A549 treated with RU486 at 1 μM for 4 hours (cell line): ENCODE data around the gene TIMP2. TPM values are rescaled to one million over a fixed set of nuclear protein-coding genes. Genes with fewer than 3 reads are reported as not detected.

Experiments
- total RNA-seq: library from RNA; stranded (reverse); fragments of 200-300 nt; extraction: Qiagen RNA extraction; gene quantifications from 5 replicates; pipeline ENCODE4 v1.2.3, GENCODE V29; 2022; ENCODE audit warnings: low read depth

TIMP2 gene
- 167 to 232 TPM (median 194 TPM) in 5 replicates for total RNA-seq

GRCh38 chr17:78925234-78925633 is at the start of gene TIMP2:
Gene TIMP2 (minus strand): TSS chr17:78925387. CDS start chr17:78925088, 299 bp downstream.

GRCh38 chr17:78903101-78903779 is 21.9 kb downstream of the TIMP2 start, which contains the start of gene CEP295NL:
Gene CEP295NL (minus strand): TSS chr17:78903201. CDS start chr17:78901828, 1,373 bp downstream.

GRCh38 chr17:78840780-78841611 is 84.2 kb downstream of the TIMP2 start, which contains the start of gene USP36:
Gene USP36 (minus strand): TSS chr17:78840814. CDS start chr17:78836363, 4,451 bp downstream.

Other genes with a start within 250 kb of the TIMP2 start
- 40.3 to 50.0 TPM (median 41.6 TPM) in 5 replicates for gene CYTH1, start 143.1 kb downstream of the TIMP2 start, total RNA-seq
- gene USP36, start 84.6 kb downstream of the TIMP2 start, total RNA-seq, result 56.2 to 65.4 TPM (median 58.3 TPM) in 5 replicates
- gene CEP295NL, start 22.2 kb downstream of the TIMP2 start, total RNA-seq, result 0.22 to 0.42 TPM (median 0.37 TPM) in 5 replicates
- 63.7 to 104 TPM (median 81.6 TPM) in 5 replicates for gene LGALS3BP, start 54.5 kb upstream of the TIMP2 start, total RNA-seq
- gene CANT1, start 84.4 kb upstream of the TIMP2 start, total RNA-seq, result 67.1 to 87.4 TPM (median 81.0 TPM) in 5 replicates
- gene C1QTNF1, start 98.8 kb upstream of the TIMP2 start, total RNA-seq, result 35.7 to 47.9 TPM (median 37.7 TPM) in 5 replicates
- 10.8 to 21.1 TPM (median 17.4 TPM) in 5 replicates for gene ENGASE, start 149.4 kb upstream of the TIMP2 start, total RNA-seq